ENCODE measurements around the gene MAG. TPM values are rescaled to one million over a fixed set of nuclear protein-coding genes. Genes with fewer than 3 reads are reported as not detected.

The MAG gene
- total and polyA plus RNA-seq, 2 of the 13 experiments (the other 11 are each of a cell fraction or from before 2014, with no cell fraction given): 0.20 to 1.3 TPM

- TF ChIP-seq CSRNP2 (CRISPR knock-in tag; conservative IDR thresholded peaks at IDR 0.05; ENCODE audit: low read depth) (no peak), ZNF841 (CRISPR knock-in tag; IDR thresholded peaks at IDR 0.05; ENCODE audit: borderline replicate concordance) (no peak), DR1 (CRISPR knock-in tag; IDR thresholded peaks at IDR 0.05) (no peak), ZNF616 (CRISPR knock-in tag; IDR thresholded peaks at IDR 0.05; ENCODE audit: low read depth) (no peak), HNRNPL (IDR thresholded peaks at IDR 0.05; ENCODE audit: low read depth, low read length) (no peak), PRPF4 (IDR thresholded peaks at IDR 0.05; ENCODE audit: low read depth, low read length, poor library complexity, severe bottlenecking) (no peak), GTF2F1 (IDR thresholded peaks at IDR 0.05; ENCODE audit: low read length) (no peak), ZNF232 (CRISPR knock-in tag; IDR thresholded peaks at IDR 0.05; ENCODE audit: borderline replicate concordance) (no peak), CERS6 (CRISPR knock-in tag; IDR thresholded peaks at IDR 0.05) (no peak), ZNF44 (CRISPR knock-in tag; IDR thresholded peaks at IDR 0.05) (no peak), GATA4 (IDR thresholded peaks at IDR 0.05; ENCODE audit: borderline replicate concordance, low read depth) (no peak), PLSCR1 (CRISPR knock-in tag; IDR thresholded peaks at IDR 0.05; ENCODE audit: borderline replicate concordance) (no peak), CBFB (CRISPR knock-in tag; IDR thresholded peaks at IDR 0.05) (no peak), DMTF1 (CRISPR knock-in tag; IDR thresholded peaks at IDR 0.05) (no peak), ZNF230 (CRISPR knock-in tag; IDR thresholded peaks at IDR 0.05) (no peak), RFXAP (CRISPR knock-in tag; IDR thresholded peaks at IDR 0.05; ENCODE audit: borderline replicate concordance) (no peak), TBX3 (IDR thresholded peaks at IDR 0.05; ENCODE audit: borderline replicate concordance) (peak; percentile 67; the same call in 1 of the 2 replicates), ZNF329 (CRISPR knock-in tag; IDR thresholded peaks at IDR 0.05; ENCODE audit: low read depth) (no peak), RCOR2 (CRISPR knock-in tag; IDR thresholded peaks at IDR 0.05) (no peak), CBX5 (CRISPR knock-in tag; IDR thresholded peaks at IDR 0.05; ENCODE audit: borderline replicate concordance) (peak; percentile 39; the same call in 1 of the 2 replicates), MNT (IDR thresholded peaks at IDR 0.05) (peak; percentile 63), ZNF747 (CRISPR knock-in tag; IDR thresholded peaks at IDR 0.05; ENCODE audit: borderline replicate concordance) (no peak), U2AF1 (optimal IDR thresholded peaks at IDR 0.05; ENCODE audit: low read depth, low read length) (no peak), HOXD1 (CRISPR knock-in tag; IDR thresholded peaks at IDR 0.05) (no peak)
These were observed 26.9 kb downstream of the MAG start (continued) for GRCh38 chr19:35318679-35319448.
